CD4-positive, alpha-beta memory T cell (primary cell): ENCODE data around the gene KLHL35. TPM values are rescaled to one million over a fixed set of nuclear protein-coding genes. Genes with fewer than 3 reads are reported as not detected.
A peak's percentile ranks its signal among the peaks of the same experiment; 100 is the strongest.

Experiments
- CTCF ChIA-PET: fragments of 350-600 bp; sonication (Branson Sonifier 250); formaldehyde crosslinking; loops from one replicate; lab custom pipeline; 2021; ENCODE audit warnings: inconsistent platforms; ENCODE audit not compliant: partially characterized antibody; lab: Charles Lee
- POLR2A ChIA-PET: fragments of 350-600 bp; sonication (Branson Sonifier 250); formaldehyde crosslinking; loops from one replicate; lab custom pipeline; 2021; ENCODE audit not compliant: partially characterized antibody; lab: Charles Lee
- DNase-seq, 5 donors: peaks; one replicate each; pipeline versions ENCODE4 v3.0.0 to v3.0.0-alpha.2; 2020 to 2022; ENCODE audit warnings: mixed read lengths in 1 of 5
- H3K27ac ChIP-seq: one replicate; pipeline ENCODE4 v1.7.0; 2013; ENCODE audit warnings: low read depth, low read length
- H3K27me3 ChIP-seq: 2 replicates; pipeline ENCODE4 v1.7.0; 2013; ENCODE audit warnings: mild to moderate bottlenecking, low read length, moderate library complexity; ENCODE audit not compliant: insufficient read depth
- H3K36me3 ChIP-seq: 2 replicates; pipeline ENCODE4 v1.7.0; 2013; ENCODE audit warnings: mild to moderate bottlenecking, low read length, moderate library complexity; ENCODE audit not compliant: insufficient read depth
- H3K4me1 ChIP-seq: 2 replicates; pipeline ENCODE4 v1.7.0; 2013; ENCODE audit warnings: mild to moderate bottlenecking, low read length, moderate library complexity; ENCODE audit not compliant: insufficient read depth
- H3K4me3 ChIP-seq, 2 donors: one replicate each; pipeline ENCODE4 v1.7.0; 2013; ENCODE audit warnings: low read length in 2 of 2, mild to moderate bottlenecking in 1 of 2
- H3K9me3 ChIP-seq, 2 donors: one replicate each; pipeline ENCODE4 v1.7.0; 2013; ENCODE audit warnings: low read length in 2 of 2, control low read depth in 1 of 2; ENCODE audit not compliant: control insufficient read depth in 1 of 2
- H3K27ac Mint-ChIP-seq, 7 donors: one replicate each; pipeline ENCODE4 v1.8.0; 2020 to 2021; ENCODE audit warnings: mixed read lengths in 7 of 7, mild to moderate bottlenecking in 6 of 7, inconsistent platforms in 3 of 7, moderate library complexity in 3 of 7
- H3K27me3 Mint-ChIP-seq, 2 donors: one replicate each; pipeline ENCODE4 v1.8.0; 2020 to 2021; ENCODE audit warnings: mixed read lengths in 2 of 2
- H3K36me3 Mint-ChIP-seq, 2 donors: one replicate each; pipeline ENCODE4 v1.8.0; 2020 to 2021; ENCODE audit warnings: mixed read lengths in 2 of 2, inconsistent platforms in 1 of 2, mild to moderate bottlenecking in 1 of 2
- H3K4me1 Mint-ChIP-seq, 4 donors: one replicate each; pipeline ENCODE4 v1.8.0; 2020 to 2021; ENCODE audit warnings: mixed read lengths in 4 of 4, mild to moderate bottlenecking in 1 of 4
- H3K4me3 Mint-ChIP-seq, 8 donors: one replicate each; pipeline ENCODE4 v1.8.0; 2020 to 2021; ENCODE audit warnings: mixed read lengths in 8 of 8, mild to moderate bottlenecking in 7 of 8, moderate library complexity in 6 of 8, inconsistent platforms in 3 of 8
- H3K9me3 Mint-ChIP-seq, 8 donors: one replicate each; pipeline ENCODE4 v1.8.0; 2020 to 2021; ENCODE audit warnings: mixed read lengths in 8 of 8, mild to moderate bottlenecking in 5 of 8, inconsistent platforms in 3 of 8, moderate library complexity in 1 of 8
- intact Hi-C: fragments of 100-400 bp; cut with micrococcal nuclease; formaldehyde crosslinking; loops from one replicate; pipeline ENCODE4 v1.15.1; 2023
- polyA plus RNA-seq, 2 donors: library from polyadenylated mRNA; unstranded; fragments of 300-500 nt; fragmentation: Illumina TruSeq; gene quantifications; one replicate each; pipeline ENCODE4 v1.2.3, GENCODE V29; 2021
- total RNA-seq, 2 experiments: library from RNA; stranded (reverse); gene quantifications; one replicate each; pipeline ENCODE4 v1.2.3, GENCODE V29; 2021

KLHL35 gene
- total and polyA plus RNA-seq, 4 experiments from 2014 or later, result 0.93 to 1.5 (median 1.3) TPM

DNA sequence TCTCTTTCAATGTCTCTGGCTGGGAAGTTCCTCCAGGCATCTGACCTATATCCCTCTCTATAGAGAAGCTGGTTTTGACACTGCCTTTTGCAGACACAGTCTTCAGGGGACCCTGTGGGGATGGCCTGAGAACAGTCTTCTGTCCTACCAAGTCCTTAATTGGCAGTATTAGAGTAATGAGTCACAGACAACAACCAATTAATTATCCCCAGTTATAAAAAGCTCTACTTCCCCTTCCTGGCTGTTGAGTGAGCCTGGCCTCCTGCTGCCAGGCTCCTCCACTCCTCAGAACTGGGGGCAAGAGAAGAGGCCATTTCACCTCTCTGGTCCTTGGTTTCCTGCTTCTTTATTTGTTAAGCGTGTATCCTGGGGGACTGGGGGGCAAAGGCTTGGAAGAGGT lies 41.2 kb upstream of the KLHL35 start:
- H3K4me1 ChIP-seq, result peaks cover 24% of the 10 kb centered on the region
- no peaks in the 10 kb centered on the region for H3K9me3 Mint-ChIP-seq
- H3K27me3 Mint-ChIP-seq, result no peaks in the 10 kb centered on the region
- peaks cover 17 to 24% (median 23%) of the 10 kb centered on the region in 4 donors for H3K4me1 Mint-ChIP-seq
- no peak overlapping the region for H3K4me3 Mint-ChIP-seq
- H3K4me3 ChIP-seq, result no peak overlapping the region
- H3K27ac Mint-ChIP-seq, result peak overlapping the region in 4 of 7 donors; percentile 11 to 60 (median 29)
- H3K36me3 Mint-ChIP-seq, result peaks cover 7 to 33% of the 10 kb centered on the region in 2 donors
- peaks cover 9% of the 10 kb centered on the region for H3K36me3 ChIP-seq
- no peaks in the 10 kb centered on the region for H3K27me3 ChIP-seq
- ChIA-PET POLR2A (interaction anchor here (0.9 kb wide), 1 partner anchor 52 kb away, joined by 3 read pairs; the partner anchor contains the start of gene GDPD5), CTCF (interaction anchor here (1.0 kb wide), 1 partner anchor 57 kb away, joined by 4 read pairs; no protein-coding TSS in a partner anchor)
- H3K27ac ChIP-seq, result no peak overlapping the region
- no peaks in the 10 kb centered on the region for H3K9me3 ChIP-seq
- no peak for DNase-seq
- intact Hi-C loops, result no loop called here

DNA sequence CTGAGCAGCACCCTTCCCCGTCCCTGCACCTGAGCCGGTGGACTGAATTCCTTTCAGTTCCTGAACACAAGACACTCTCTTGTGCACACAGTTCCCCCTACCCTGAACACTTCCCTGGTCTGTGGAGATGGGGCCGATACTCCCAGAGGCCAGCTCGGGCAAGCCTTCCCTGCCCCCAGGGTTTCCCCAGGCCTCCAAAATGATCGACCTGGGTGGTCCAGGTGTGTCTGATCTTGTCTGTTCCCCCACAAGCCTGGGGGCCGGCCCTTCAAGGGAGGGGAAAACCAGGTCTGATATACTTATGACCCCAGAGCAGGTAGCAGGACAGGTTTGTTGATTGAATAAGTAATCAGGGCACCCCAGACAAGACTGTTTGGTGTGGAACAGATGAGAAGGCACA lies 40.7 kb upstream of the KLHL35 start:
- Mint-ChIP-seq H3K27me3 (no peaks in the 10 kb centered on the region), H3K9me3 (no peaks in the 10 kb centered on the region), H3K36me3 (peaks cover 7 to 34% of the 10 kb centered on the region in 2 donors), H3K4me1 (peaks cover 21 to 24% (median 23%) of the 10 kb centered on the region in 4 donors), H3K27ac (peak overlapping the region in 2 of 7 donors; percentile 8 to 18), H3K4me3 (no peak overlapping the region)
- no peak overlapping the region for H3K27ac ChIP-seq
- intact Hi-C loops, result no loop called here
- peaks cover 11% of the 10 kb centered on the region for H3K36me3 ChIP-seq
- DNase-seq, result no peak
- H3K9me3 ChIP-seq, result no peaks in the 10 kb centered on the region
- no peaks in the 10 kb centered on the region for H3K27me3 ChIP-seq
- peaks cover 24% of the 10 kb centered on the region for H3K4me1 ChIP-seq
- H3K4me3 ChIP-seq, result no peak overlapping the region
- CTCF ChIA-PET, result interaction anchor here (1.0 kb wide), 1 partner anchor 58 kb away, joined by 4 read pairs; no protein-coding TSS in a partner anchor
- POLR2A ChIA-PET, result interaction anchor here (0.9 kb wide), 1 partner anchor 52 kb away, joined by 3 read pairs; the partner anchor contains the start of gene GDPD5

DNA sequence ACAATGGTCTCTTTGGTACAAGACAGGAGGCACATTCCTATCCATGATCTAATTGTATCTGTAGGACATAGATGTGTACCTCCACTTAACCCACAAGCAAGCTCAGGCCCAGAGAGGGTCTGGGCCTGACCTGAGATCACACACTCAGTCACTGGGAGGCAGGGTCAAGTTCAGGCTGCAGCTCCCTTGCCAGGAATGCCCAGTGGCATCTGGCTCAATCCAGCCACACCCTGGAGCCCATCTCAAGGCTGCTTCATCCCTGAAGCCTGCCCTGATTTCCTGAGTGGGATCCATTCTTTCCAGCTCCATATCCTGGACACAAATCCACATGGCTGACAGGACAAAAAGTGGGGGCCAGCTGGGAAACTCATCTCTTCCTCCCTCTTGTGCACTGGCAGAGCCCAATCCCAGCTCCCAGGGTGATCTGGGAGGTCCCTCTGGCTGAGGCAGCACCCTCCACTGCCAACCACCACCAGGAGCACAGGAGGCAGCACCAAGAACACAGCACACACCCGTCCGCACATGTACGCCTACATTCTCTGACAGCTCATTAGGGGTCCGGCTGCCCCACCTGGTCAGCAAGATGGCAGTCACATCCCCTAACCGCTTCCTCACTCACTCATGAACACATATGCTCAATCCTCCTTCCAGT lies 39.2 kb upstream of the KLHL35 start:
- H3K27ac Mint-ChIP-seq, result peak overlapping the region in 1 of 7 donors; percentile 69

DNA sequence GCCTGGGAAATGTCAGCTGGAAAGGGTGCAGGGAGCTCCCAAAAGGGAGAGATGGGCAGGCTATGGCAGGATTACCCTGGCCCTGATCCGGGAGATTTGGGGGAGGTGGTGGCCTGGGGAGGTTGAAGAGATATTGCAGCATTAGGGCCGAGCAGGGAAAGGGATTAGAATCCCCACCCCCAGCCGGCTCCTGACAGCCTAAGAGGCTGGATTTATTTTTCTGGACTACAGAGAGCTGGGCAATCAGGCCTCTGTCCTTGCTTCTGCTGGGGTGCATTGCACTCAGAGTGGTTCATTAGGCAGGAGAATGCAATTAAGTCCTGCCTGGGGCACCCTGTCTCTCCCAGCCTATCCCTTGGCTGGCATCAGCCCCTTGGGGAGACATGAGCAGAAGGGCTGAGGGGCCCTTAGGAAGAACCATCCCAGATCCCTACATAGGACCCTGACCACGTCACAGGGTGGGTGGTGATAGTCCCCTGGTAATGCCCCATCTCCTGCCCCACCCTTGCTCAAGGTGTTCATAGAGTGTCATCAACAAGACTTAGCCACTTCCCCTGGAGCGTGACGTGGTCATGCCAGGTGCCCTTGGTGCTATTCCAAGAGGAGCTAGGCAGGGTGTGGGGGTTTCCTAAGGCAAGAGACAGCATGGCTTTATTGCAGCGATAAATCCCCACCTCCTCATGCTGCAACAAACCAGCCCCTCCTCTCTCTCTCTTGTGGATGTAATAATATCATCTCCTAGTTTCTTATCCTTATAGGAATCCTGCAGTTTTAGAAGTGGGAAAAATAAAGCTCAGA lies 38.4 kb upstream of the KLHL35 start:
- DNase-seq, result no peak
- H3K27me3 Mint-ChIP-seq, result no peaks in the 10 kb centered on the region
- no peak overlapping the region for H3K4me3 ChIP-seq
- ChIA-PET POLR2A (interaction anchor here (1.0 kb wide), 1 partner anchor 8 kb away, joined by 3 read pairs; no protein-coding TSS in a partner anchor), CTCF (interaction anchor here (1.1 kb wide), 1 partner anchor 27 kb away, joined by 5 read pairs; no protein-coding TSS in a partner anchor)
- no peak overlapping the region for H3K27ac Mint-ChIP-seq
- no peaks in the 10 kb centered on the region for H3K27me3 ChIP-seq
- H3K4me1 Mint-ChIP-seq, result peaks cover 16 to 20% (median 17%) of the 10 kb centered on the region in 4 donors
- H3K4me3 Mint-ChIP-seq, result no peak overlapping the region
- peaks cover 7 to 31% of the 10 kb centered on the region in 2 donors for H3K36me3 Mint-ChIP-seq
- intact Hi-C loops, result no loop called here
- no peaks in the 10 kb centered on the region for H3K9me3 Mint-ChIP-seq
- H3K27ac ChIP-seq, result no peak overlapping the region
- peaks cover 18% of the 10 kb centered on the region for H3K4me1 ChIP-seq
- H3K36me3 ChIP-seq, result peaks cover 11% of the 10 kb centered on the region
- H3K9me3 ChIP-seq, result no peaks in the 10 kb centered on the region

More for the DNA sequence above, 39.2 kb upstream of the KLHL35 start:
- Histone ChIP-seq H3K36me3 (peaks cover 11% of the 10 kb centered on the region), H3K9me3 (no peaks in the 10 kb centered on the region), H3K27me3 (no peaks in the 10 kb centered on the region), H3K4me1 (peaks cover 24% of the 10 kb centered on the region), H3K4me3 (no peak overlapping the region), H3K27ac (no peak overlapping the region)
- Mint-ChIP-seq H3K36me3 (peaks cover 7 to 31% of the 10 kb centered on the region in 2 donors), H3K4me3 (no peak overlapping the region), H3K9me3 (no peaks in the 10 kb centered on the region), H3K27me3 (no peaks in the 10 kb centered on the region), H3K4me1 (peaks cover 18 to 21% (median 20%) of the 10 kb centered on the region in 4 donors)
- ChIA-PET CTCF (interaction anchor here (1.1 kb wide), 1 partner anchor 28 kb away, joined by 5 read pairs; no protein-coding TSS in a partner anchor), POLR2A (interaction anchor here (1.0 to 1.1 kb wide), 2 partner anchors 9 to 20 kb away, joined by 3 read pairs; no protein-coding TSS in a partner anchor)
- intact Hi-C loops, result no loop called here
- DNase-seq, result no peak

DNA sequence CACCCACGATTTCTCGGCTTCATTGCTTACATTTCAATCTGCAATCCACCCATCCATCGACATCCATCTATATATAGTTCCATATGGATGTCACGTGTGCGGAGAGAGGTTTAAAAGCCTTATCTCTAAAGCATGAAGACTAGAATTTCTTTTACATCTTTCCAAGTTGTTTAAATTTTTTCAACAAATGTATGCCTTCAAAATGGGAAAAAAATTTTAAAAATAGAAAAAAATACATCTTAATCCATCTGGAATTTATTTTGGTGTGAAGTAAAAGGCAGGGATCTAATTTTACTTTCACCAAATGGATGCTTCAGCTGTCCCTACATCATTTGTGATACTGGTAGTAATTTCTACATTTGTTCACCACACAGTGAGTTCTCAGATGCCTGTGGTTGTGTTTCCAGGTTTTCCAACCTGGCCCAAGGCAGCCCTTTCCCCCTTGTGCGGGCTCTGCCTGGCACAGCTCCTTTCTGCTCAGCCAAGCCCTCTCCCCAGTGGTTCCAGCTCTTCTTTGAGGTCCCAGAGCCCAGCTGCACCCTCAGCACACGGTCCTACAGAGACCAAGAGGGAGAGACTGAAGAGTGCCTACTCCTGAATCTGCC lies 37.6 kb upstream of the KLHL35 start:
- Mint-ChIP-seq H3K4me1 (peaks cover 9 to 12% (median 10%) of the 10 kb centered on the region in 4 donors), H3K27ac (peak overlapping the region in 1 of 7 donors; percentile 23), H3K4me3 (no peak overlapping the region), H3K36me3 (peaks cover 7 to 32% of the 10 kb centered on the region in 2 donors), H3K27me3 (no peaks in the 10 kb centered on the region), H3K9me3 (no peaks in the 10 kb centered on the region)
- Histone ChIP-seq H3K4me3 (no peak overlapping the region), H3K27ac (no peak overlapping the region), H3K9me3 (no peaks in the 10 kb centered on the region), H3K27me3 (no peaks in the 10 kb centered on the region), H3K4me1 (peaks cover 10% of the 10 kb centered on the region), H3K36me3 (peaks cover 11% of the 10 kb centered on the region)
- DNase-seq, result no peak
- intact Hi-C loops, result no loop called here
- CTCF ChIA-PET, result interaction anchor here (1.2 kb wide), 1 partner anchor 63 kb away, joined by 5 read pairs; no protein-coding TSS in a partner anchor
- POLR2A ChIA-PET, result no interaction called here

DNA sequence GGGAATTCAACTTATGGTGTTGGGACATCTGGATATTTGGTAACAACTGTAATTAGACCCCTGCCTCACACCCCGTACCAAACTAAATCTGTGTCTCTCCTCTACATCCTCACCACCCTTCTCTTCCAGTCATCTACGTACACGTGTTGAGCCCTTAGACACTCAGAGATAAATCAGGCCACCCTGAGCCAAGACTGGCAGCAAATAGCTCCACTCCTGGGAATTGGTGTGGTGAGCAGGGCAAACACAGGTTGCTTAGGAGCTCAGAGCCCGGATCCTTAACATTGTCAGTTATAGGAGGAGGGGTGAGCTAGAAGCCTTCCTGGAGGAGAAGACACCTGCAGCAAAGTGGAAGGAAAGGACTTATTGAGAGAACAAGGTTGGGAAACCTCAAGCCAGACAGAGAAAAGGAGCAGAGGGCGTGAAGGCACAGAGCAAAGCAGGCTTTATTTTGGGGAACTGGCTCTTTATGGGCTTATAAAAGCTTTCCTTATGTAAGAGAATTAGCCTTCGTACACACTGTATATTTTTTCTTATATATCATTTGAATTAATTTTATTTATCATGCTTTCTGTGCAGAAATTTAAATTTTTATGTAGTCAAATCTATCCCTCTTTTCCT lies 36.9 kb upstream of the KLHL35 start:
- Histone ChIP-seq H3K36me3 (peaks cover 11% of the 10 kb centered on the region), H3K9me3 (no peaks in the 10 kb centered on the region), H3K27ac (no peak overlapping the region), H3K4me1 (peaks cover 3% of the 10 kb centered on the region), H3K4me3 (no peak overlapping the region), H3K27me3 (no peaks in the 10 kb centered on the region)
- ChIA-PET POLR2A (no interaction called here), CTCF (interaction anchor here (1.2 kb wide), 1 partner anchor 63 kb away, joined by 5 read pairs; no protein-coding TSS in a partner anchor)
- no peak for DNase-seq
- Mint-ChIP-seq H3K9me3 (no peaks in the 10 kb centered on the region), H3K36me3 (peaks cover 7 to 33% of the 10 kb centered on the region in 2 donors), H3K27ac (peak overlapping the region in 2 of 7 donors; percentile 68 to 88), H3K27me3 (no peaks in the 10 kb centered on the region), H3K4me1 (peaks cover 3 to 5% (median 5%) of the 10 kb centered on the region in 4 donors), H3K4me3 (no peak overlapping the region)
- intact Hi-C loops, result no loop called here
